B cell (primary cell): ENCODE data around the gene MPPED2. TPM values are rescaled to one million over a fixed set of nuclear protein-coding genes. Genes with fewer than 3 reads are reported as not detected.

Source experiments
- ATAC-seq: fragments of 200-7000 bp; cut with Tn5 transposase; one replicate; pipeline ENCODE4 v1.10.0; 2021; ENCODE audit warnings: low read depth, mild to moderate bottlenecking, moderate number of reproducible peaks, moderate library complexity
- CTCF ChIA-PET: fragments of 350-600 bp; sonication (Branson Sonifier 250); formaldehyde crosslinking; loops from one replicate; lab custom pipeline; 2021; ENCODE audit warnings: antibody characterized with exemption, inconsistent platforms; lab: Charles Lee
- POLR2A ChIA-PET: fragments of 350-600 bp; sonication (Branson Sonifier 250); formaldehyde crosslinking; loops from one replicate; lab custom pipeline; 2021; ENCODE audit warnings: antibody characterized with exemption; lab: Charles Lee
- DNase-seq: peaks from one replicate; pipeline ENCODE4 v3.0.0; 2013
- H2AFZ ChIP-seq: 2 replicates; pipeline ENCODE4 v1.6.1; 2012; ENCODE audit warnings: mild to moderate bottlenecking, low read depth, low read length; ENCODE audit not compliant: insufficient read depth, poor library complexity, severe bottlenecking
- H3K27ac ChIP-seq, 2 donors: 1 replicate in 1 of 2; 2 replicates in 1 of 2; pipeline ENCODE4 v1.5.1; 2012 to 2013; ENCODE audit warnings: low read length in 2 of 2, mild to moderate bottlenecking in 2 of 2, moderate library complexity in 1 of 2
- H3K27me3 ChIP-seq, 4 experiments: fragments of 200-600 bp in 1 of 4; sonication (generic) in 1 of 4; replicated peaks in 1 of 4; 1 replicate in 2 of 4; 2 replicates in 2 of 4; pipeline versions ENCODE4 v1.6.1 to v1.7.0; 2013 to 2016; ENCODE audit warnings: low read length in 3 of 4, mild to moderate bottlenecking in 2 of 4, mixed read lengths in 1 of 4, moderate library complexity in 1 of 4; ENCODE audit not compliant: insufficient read depth in 4 of 4, control insufficient read depth in 3 of 4; ENCODE audit errors: control extremely low read depth in 1 of 4
- H3K36me3 ChIP-seq, 2 experiments: replicated peaks in 1 of 2; 1 replicate in 1 of 2; 2 replicates in 1 of 2; pipeline versions ENCODE4 v1.6.1 to v1.7.1; 2013; ENCODE audit warnings: low read length in 1 of 2; ENCODE audit not compliant: insufficient read depth in 2 of 2, control insufficient read depth in 1 of 2; ENCODE audit errors: control extremely low read depth in 1 of 2, extremely low read depth in 1 of 2
- H3K4me1 ChIP-seq, 2 donors: fragments of 200-600 bp in 1 of 2; sonication (generic) in 1 of 2; 1 replicate in 1 of 2; 2 replicates in 1 of 2; pipeline versions ENCODE4 v1.5.1 to v1.6.1; 2013 to 2017; ENCODE audit warnings: low read length in 2 of 2; ENCODE audit not compliant: control insufficient read depth in 2 of 2, insufficient read depth in 2 of 2
- H3K4me2 ChIP-seq: replicated peaks from 2 replicates; pipeline ENCODE3; 2012; ENCODE audit warnings: mild to moderate bottlenecking, low read depth, low read length; ENCODE audit not compliant: poor library complexity, severe bottlenecking
- H3K4me3 ChIP-seq, 5 experiments: fragments of 200-600 bp in 1 of 5; sonication (generic) in 1 of 5; 1 replicate in 3 of 5; 2 replicates in 2 of 5; pipeline versions ENCODE4 v1.5.1 to v1.7.0; 2011 to 2016; ENCODE audit warnings: low read length in 4 of 5, mild to moderate bottlenecking in 4 of 5, low read depth in 2 of 5, control low read depth in 1 of 5, moderate library complexity in 1 of 5; ENCODE audit not compliant: insufficient read depth in 1 of 5; ENCODE audit errors: control extremely low read depth in 1 of 5, extremely low read depth in 1 of 5
- H3K79me2 ChIP-seq: fragments of 200-600 bp; sonication (generic); one replicate; pipeline ENCODE4 v1.6.0; 2016; ENCODE audit warnings: low read length; ENCODE audit not compliant: control insufficient read depth, insufficient read depth
- H3K9ac ChIP-seq: fragments of 200-600 bp; sonication (generic); 2 replicates; pipeline ENCODE4 v1.6.1; 2017; ENCODE audit warnings: mild to moderate bottlenecking, low read length, moderate library complexity
- H3K9me3 ChIP-seq, 3 donors: one replicate each; pipeline versions ENCODE4 v1.6.1 to v1.7.1; 2013; ENCODE audit warnings: low read length in 2 of 3; ENCODE audit not compliant: control insufficient read depth in 2 of 3, insufficient read depth in 1 of 3; ENCODE audit errors: control extremely low read depth in 1 of 3
- H4K20me1 ChIP-seq: 2 replicates; pipeline ENCODE4 v1.6.0; 2012; ENCODE audit warnings: mild to moderate bottlenecking, low read length; ENCODE audit not compliant: insufficient read depth, control insufficient read depth, poor library complexity, severe bottlenecking
- H3K27ac Mint-ChIP-seq: one replicate; pipeline ENCODE4 v1.8.0; 2021; ENCODE audit warnings: mixed read lengths
- H3K27me3 Mint-ChIP-seq: one replicate; pipeline ENCODE4 v1.8.0; 2021; ENCODE audit warnings: mixed read lengths
- H3K4me1 Mint-ChIP-seq: one replicate; pipeline ENCODE4 v1.8.0; 2021; ENCODE audit warnings: mixed read lengths
- H3K4me3 Mint-ChIP-seq: one replicate; pipeline ENCODE4 v1.8.0; 2021; ENCODE audit warnings: mixed read lengths
- H3K9me3 Mint-ChIP-seq: one replicate; pipeline ENCODE4 v1.8.0; 2022; ENCODE audit warnings: mixed read lengths; ENCODE audit not compliant: insufficient read depth
- EZH2 ChIP-seq: IDR thresholded peaks from 2 replicates; pipeline ENCODE4 v1.6.1; 2012; ENCODE audit warnings: borderline replicate concordance, low read depth, mild to moderate bottlenecking, moderate library complexity, low read length; ENCODE audit not compliant: insufficient read depth, poor library complexity, severe bottlenecking
- WGBS: methylation state at CpG from one replicate; pipeline ENCODE4 v1.1.5; 2013; ENCODE audit warnings: missing lambda C conversion rate; ENCODE audit not compliant: insufficient coverage; 5-methylcytosine and 5-hydroxymethylcytosine counted together
- intact Hi-C: fragments of 100-400 bp; cut with micrococcal nuclease; formaldehyde crosslinking; loops from one replicate; pipeline ENCODE4 v1.10.0; 2022
- polyA plus RNA-seq: library from polyadenylated mRNA; depleted of rRNA; stranded (reverse); fragments of >200 nt; gene quantifications from 2 replicates; pipeline ENCODE4 v1.2.3, GENCODE V29; 2012
- total RNA-seq, 2 donors: library from RNA; stranded (reverse); fragments of 120-200 nt in 1 of 2; gene quantifications; 1 replicate in 1 of 2; 2 replicates in 1 of 2; pipeline versions ENCODE4 v1.2.3 to v1.2.4, GENCODE V29; 2013 to 2022
- TF ChIP-seq, protein P1 (sequence below): fragments of 200-600 bp; IDR thresholded peaks from one replicate; pipeline ENCODE4 v1.8.0; 2022; ENCODE audit warnings: antibody characterized with exemption, mild to moderate bottlenecking

The MPPED2 gene
- total and polyA plus RNA-seq, 2 donors (not counting 1 experiment from before 2014, with no cell fraction given) = 0.70 to 1.1 TPM

DNA sequence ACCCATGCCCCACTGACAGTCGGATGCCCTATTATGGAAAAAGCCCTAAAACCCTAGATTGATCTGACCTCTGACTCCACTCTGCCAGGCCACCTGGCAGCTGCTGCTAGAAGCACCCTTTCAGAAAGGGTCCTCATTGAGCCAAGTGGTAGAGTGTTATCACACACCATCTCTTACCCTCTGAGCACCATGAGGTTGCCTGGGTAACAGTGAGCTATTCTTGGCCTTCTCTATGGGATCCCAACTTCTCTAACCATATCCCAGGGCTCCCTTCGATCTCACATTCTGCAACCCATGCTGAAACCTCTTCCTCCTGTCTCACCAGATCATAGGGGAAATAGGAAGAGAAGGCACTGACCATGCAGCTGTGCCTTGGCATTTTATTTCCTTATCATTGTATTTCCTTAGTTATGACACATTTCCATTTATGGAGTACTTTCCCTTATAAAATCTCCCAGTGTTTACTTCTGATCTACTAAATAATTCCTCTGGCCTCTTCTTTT lies 52.7 kb downstream of the MPPED2 start:
- DNase-seq (no peak), ATAC-seq (no peak)
- H3K27ac ChIP-seq = no peak overlapping the region
- no peaks in the 10 kb centered on the region for H3K36me3 ChIP-seq
- H2AFZ ChIP-seq = no peak overlapping the region
- H3K9me3 ChIP-seq = no peaks in the 10 kb centered on the region
- H3K9me3 Mint-ChIP-seq = no peaks in the 10 kb centered on the region
- WGBS = no CpG with 5 or more reads among the region's 2 CpGs
- no peaks in the 10 kb centered on the region for H3K4me1 Mint-ChIP-seq
- no peaks in the 10 kb centered on the region for H4K20me1 ChIP-seq
- no peaks in the 10 kb centered on the region for H3K27me3 Mint-ChIP-seq
- no peaks in the 10 kb centered on the region for H3K79me2 ChIP-seq
- no peaks in the 10 kb centered on the region for H3K4me1 ChIP-seq
- no peak overlapping the region for H3K4me3 Mint-ChIP-seq
- ChIA-PET CTCF (no interaction called here), POLR2A (no interaction called here)
- H3K4me2 ChIP-seq = no peak overlapping the region
- no peaks in the 10 kb centered on the region for H3K27me3 ChIP-seq
- no peak overlapping the region for H3K9ac ChIP-seq
- no peak overlapping the region for H3K27ac Mint-ChIP-seq
- TF ChIP-seq EZH2 = no peak
- TF ChIP-seq, protein P1, sequence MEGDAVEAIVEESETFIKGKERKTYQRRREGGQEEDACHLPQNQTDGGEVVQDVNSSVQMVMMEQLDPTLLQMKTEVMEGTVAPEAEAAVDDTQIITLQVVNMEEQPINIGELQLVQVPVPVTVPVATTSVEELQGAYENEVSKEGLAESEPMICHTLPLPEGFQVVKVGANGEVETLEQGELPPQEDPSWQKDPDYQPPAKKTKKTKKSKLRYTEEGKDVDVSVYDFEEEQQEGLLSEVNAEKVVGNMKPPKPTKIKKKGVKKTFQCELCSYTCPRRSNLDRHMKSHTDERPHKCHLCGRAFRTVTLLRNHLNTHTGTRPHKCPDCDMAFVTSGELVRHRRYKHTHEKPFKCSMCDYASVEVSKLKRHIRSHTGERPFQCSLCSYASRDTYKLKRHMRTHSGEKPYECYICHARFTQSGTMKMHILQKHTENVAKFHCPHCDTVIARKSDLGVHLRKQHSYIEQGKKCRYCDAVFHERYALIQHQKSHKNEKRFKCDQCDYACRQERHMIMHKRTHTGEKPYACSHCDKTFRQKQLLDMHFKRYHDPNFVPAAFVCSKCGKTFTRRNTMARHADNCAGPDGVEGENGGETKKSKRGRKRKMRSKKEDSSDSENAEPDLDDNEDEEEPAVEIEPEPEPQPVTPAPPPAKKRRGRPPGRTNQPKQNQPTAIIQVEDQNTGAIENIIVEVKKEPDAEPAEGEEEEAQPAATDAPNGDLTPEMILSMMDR = no peak
- intact Hi-C loops = no loop called here
- no peak overlapping the region for H3K4me3 ChIP-seq

DNA sequence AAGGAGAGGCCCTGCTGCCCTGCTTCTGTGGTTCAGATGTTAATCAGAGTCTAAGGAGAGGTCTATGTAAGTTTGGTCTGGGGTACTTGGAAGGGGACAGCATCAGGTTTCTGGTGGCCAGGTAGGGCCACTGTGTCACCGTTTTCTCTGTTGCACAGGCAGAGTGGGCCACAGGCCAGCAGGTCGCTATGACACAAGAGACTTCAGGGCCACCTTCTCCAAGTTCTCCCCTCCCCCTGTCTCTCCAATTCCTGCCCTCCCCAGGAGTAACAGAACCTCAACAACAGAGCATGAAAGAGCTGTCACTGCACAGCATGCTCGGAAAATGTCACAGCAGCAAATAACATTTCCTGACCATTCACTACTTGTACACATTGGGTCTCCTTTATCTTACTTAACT lies 58.6 kb downstream of the MPPED2 start:
- TF ChIP-seq, protein P1 = no peak
- no peak for TF ChIP-seq EZH2
- no peak for ATAC-seq
- intact Hi-C loops = no loop called here
- Histone ChIP-seq H3K9me3 (no peaks in the 10 kb centered on the region), H3K79me2 (no peaks in the 10 kb centered on the region), H3K4me3 (no peak overlapping the region), H3K27me3 (no peaks in the 10 kb centered on the region), H4K20me1 (no peaks in the 10 kb centered on the region), H3K27ac (no peak overlapping the region), H3K4me2 (no peak overlapping the region), H3K4me1 (no peaks in the 10 kb centered on the region), H2AFZ (no peak overlapping the region), H3K9ac (no peak overlapping the region), H3K36me3 (no peaks in the 10 kb centered on the region)
- no peaks in the 10 kb centered on the region for H3K9me3 Mint-ChIP-seq
- POLR2A ChIA-PET = no interaction called here
- CTCF ChIA-PET = no interaction called here
- peaks cover 3% of the 10 kb centered on the region for H3K27me3 Mint-ChIP-seq
- no peak for DNase-seq
- no peak overlapping the region for H3K4me3 Mint-ChIP-seq
- H3K27ac Mint-ChIP-seq = no peak overlapping the region
- 54% methylated on average over 3 of the region's 3 CpGs for WGBS
- H3K4me1 Mint-ChIP-seq = no peaks in the 10 kb centered on the region
